Large intestine (tissue), 12 donors: ENCODE measurements around the gene IARS2. TPM values are rescaled to one million over a fixed set of nuclear protein-coding genes. Genes with fewer than 3 reads are reported as not detected.
A peak's percentile ranks its signal among the peaks of the same experiment; 100 is the strongest.

Experiments
- DNase-seq, 2 donors: peaks; one replicate each; pipeline versions ENCODE4 v3.0.0 to v3.0.0-alpha.2; 2013
- H3K27ac ChIP-seq: one replicate; pipeline ENCODE4 v1.5.1; 2013; ENCODE audit warnings: low read length
- H3K27me3 ChIP-seq: 2 replicates; pipeline ENCODE4 v1.6.1; 2013; ENCODE audit warnings: low read length; ENCODE audit not compliant: control insufficient read depth, insufficient read depth
- H3K36me3 ChIP-seq: 2 replicates; pipeline ENCODE4 v1.6.1; 2013; ENCODE audit warnings: low read length; ENCODE audit not compliant: control insufficient read depth, insufficient read depth
- H3K4me1 ChIP-seq: one replicate; pipeline ENCODE4 v1.6.1; 2013; ENCODE audit warnings: low read length; ENCODE audit not compliant: control insufficient read depth, insufficient read depth
- H3K4me3 ChIP-seq: one replicate; pipeline ENCODE4 v1.5.1; 2013; ENCODE audit warnings: low read length
- H3K9me3 ChIP-seq: one replicate; pipeline ENCODE4 v1.6.1; 2013; ENCODE audit warnings: mild to moderate bottlenecking, low read depth, low read length, moderate library complexity; ENCODE audit not compliant: control insufficient read depth
- WGBS: methylation state at CpG from one replicate; pipeline ENCODE4 v1.1.5; 2013; ENCODE audit warnings: low lambda C conversion rate; ENCODE audit not compliant: insufficient coverage; 5-methylcytosine and 5-hydroxymethylcytosine counted together
- long read RNA-seq, 11 donors: transcript quantifications; one replicate each; lab custom pipeline, GENCODE V29; 2026
- polyA plus RNA-seq: library from polyadenylated mRNA; unstranded; fragments of 120-200 nt; gene quantifications from one replicate; pipeline ENCODE4 v1.2.1, GENCODE V29; 2013

IARS2 gene
- 75.9 TPM for polyA plus RNA-seq
- long read RNA-seq, donor 1, transcript IARS2-201 (23 exons, 3,560 nt), result major isoform, 11 of 37 reads
- long read RNA-seq, donor 1, partial matches to known transcripts, result 25 of 37 reads
- long read RNA-seq, donor 1, other reads (novel, unspliced or antisense), result 0 of 37 reads
- long read RNA-seq, donor 2, transcript IARS2-201 (23 exons, 3,560 nt), result major isoform, 24 of 90 reads
- long read RNA-seq, donor 2, partial matches to known transcripts, result 56 of 90 reads
- long read RNA-seq, donor 2, other reads (novel, unspliced or antisense), result 7 of 90 reads
- long read RNA-seq, donor 3, result 0 reads
- long read RNA-seq, donor 4, result 0 reads
- long read RNA-seq, donor 5, transcript IARS2-201 (23 exons, 3,560 nt), result major isoform, 9 of 30 reads
- long read RNA-seq, donor 5, partial matches to known transcripts, result 20 of 30 reads
- long read RNA-seq, donor 5, other reads (novel, unspliced or antisense), result 0 of 30 reads
- long read RNA-seq, donor 6, transcript IARS2-201 (23 exons, 3,560 nt), result major isoform, 8 of 23 reads
- long read RNA-seq, donor 6, partial matches to known transcripts, result 14 of 23 reads
- long read RNA-seq, donor 6, other reads (novel, unspliced or antisense), result 0 of 23 reads
- long read RNA-seq, donor 7, transcript IARS2-201 (23 exons, 3,560 nt), result major isoform, 7 of 25 reads
- long read RNA-seq, donor 7, partial matches to known transcripts, result 18 of 25 reads
- long read RNA-seq, donor 7, other reads (novel, unspliced or antisense), result 0 of 25 reads
- long read RNA-seq, donor 8, transcript IARS2-201 (23 exons, 3,560 nt), result major isoform, 8 of 31 reads
- long read RNA-seq, donor 8, partial matches to known transcripts, result 22 of 31 reads
- long read RNA-seq, donor 8, other reads (novel, unspliced or antisense), result 0 of 31 reads
- long read RNA-seq, donor 9, transcript IARS2-201 (23 exons, 3,560 nt), result major isoform, 6 of 46 reads
- long read RNA-seq, donor 9, partial matches to known transcripts, result 39 of 46 reads
- long read RNA-seq, donor 9, other reads (novel, unspliced or antisense), result 0 of 46 reads
- long read RNA-seq, donor 10, transcript IARS2-201 (23 exons, 3,560 nt), result major isoform, 14 of 64 reads
- long read RNA-seq, donor 10, partial matches to known transcripts, result 49 of 64 reads
- long read RNA-seq, donor 10, other reads (novel, unspliced or antisense), result 0 of 64 reads
- long read RNA-seq, donor 11, transcript IARS2-201 (23 exons, 3,560 nt), result major isoform, 8 of 18 reads
- long read RNA-seq, donor 11, partial matches to known transcripts, result 10 of 18 reads
- long read RNA-seq, donor 11, other reads (novel, unspliced or antisense), result 0 of 18 reads

- Histone ChIP-seq H3K27me3 (no peaks in the 10 kb centered on the region), H3K36me3 (peaks cover 11% of the 10 kb centered on the region), H3K27ac (peak within 1 kb of the TSS; percentile 93), H3K4me3 (peak within 1 kb of the TSS; percentile 91), H3K9me3 (no peaks in the 10 kb centered on the region), H3K4me1 (peaks cover 5% of the 10 kb centered on the region)
- DNase-seq, result peak; percentile 85 to 90
- no CpG with 5 or more reads among the region's 73 CpGs for WGBS
Observed at GRCh38 chr1:220094016-220094911, at the start of gene IARS2. Gene IARS2 (plus strand): TSS chr1:220094132. CDS start chr1:220094217, 85 bp downstream.

GRCh38 chr1:220044678-220045355 lies 49.1 kb upstream of the IARS2 start:
- H3K27ac ChIP-seq, result no peak overlapping the region

DNA sequence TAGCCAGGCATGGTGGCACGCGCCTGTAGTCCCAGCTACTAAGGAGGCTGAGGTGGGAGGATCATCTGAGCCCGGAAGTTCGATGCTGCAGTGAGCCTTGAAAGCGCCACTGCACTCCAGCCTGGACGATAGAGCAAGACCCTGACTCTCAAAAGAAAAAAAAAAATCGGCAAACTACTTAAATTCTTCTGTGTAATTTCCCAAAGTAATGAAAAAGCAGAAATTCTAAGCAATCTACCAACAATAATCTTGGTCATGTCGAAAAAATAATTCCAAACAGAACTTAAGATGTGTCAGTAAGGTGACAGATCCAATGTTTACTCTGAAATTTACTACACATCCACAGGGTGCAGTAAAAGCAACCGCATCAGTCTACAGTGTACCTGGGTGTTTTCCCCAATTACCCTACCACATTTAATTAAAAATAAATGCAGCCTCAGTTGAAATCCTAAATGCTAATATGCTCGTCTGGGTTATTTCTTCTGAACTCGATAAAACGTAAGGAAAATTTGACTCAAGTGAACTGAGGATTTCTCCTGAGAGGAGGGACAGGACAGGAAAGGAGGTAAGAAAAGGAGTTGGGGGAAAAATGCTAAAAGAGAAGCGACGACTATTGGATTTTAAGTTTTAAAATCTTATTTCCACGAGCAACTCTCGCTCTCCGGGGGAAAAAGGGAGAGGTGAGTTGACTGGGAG lies 48.4 kb upstream of the IARS2 start:
- peaks cover 2% of the 10 kb centered on the region for H3K36me3 ChIP-seq
- no peak for DNase-seq
- WGBS, result 23% methylated on average over 4 of the region's 17 CpGs

More at GRCh38 chr1:220044678-220045355, 49.1 kb upstream of the IARS2 start:
- no peak overlapping the region for H3K4me3 ChIP-seq
- H3K27me3 ChIP-seq, result no peaks in the 10 kb centered on the region
- H3K36me3 ChIP-seq, result peaks cover 8% of the 10 kb centered on the region
- H3K9me3 ChIP-seq, result no peaks in the 10 kb centered on the region
- no peak for DNase-seq
- peaks cover 10% of the 10 kb centered on the region for H3K4me1 ChIP-seq
- WGBS, result no CpG with 5 or more reads among the region's 4 CpGs

DNA sequence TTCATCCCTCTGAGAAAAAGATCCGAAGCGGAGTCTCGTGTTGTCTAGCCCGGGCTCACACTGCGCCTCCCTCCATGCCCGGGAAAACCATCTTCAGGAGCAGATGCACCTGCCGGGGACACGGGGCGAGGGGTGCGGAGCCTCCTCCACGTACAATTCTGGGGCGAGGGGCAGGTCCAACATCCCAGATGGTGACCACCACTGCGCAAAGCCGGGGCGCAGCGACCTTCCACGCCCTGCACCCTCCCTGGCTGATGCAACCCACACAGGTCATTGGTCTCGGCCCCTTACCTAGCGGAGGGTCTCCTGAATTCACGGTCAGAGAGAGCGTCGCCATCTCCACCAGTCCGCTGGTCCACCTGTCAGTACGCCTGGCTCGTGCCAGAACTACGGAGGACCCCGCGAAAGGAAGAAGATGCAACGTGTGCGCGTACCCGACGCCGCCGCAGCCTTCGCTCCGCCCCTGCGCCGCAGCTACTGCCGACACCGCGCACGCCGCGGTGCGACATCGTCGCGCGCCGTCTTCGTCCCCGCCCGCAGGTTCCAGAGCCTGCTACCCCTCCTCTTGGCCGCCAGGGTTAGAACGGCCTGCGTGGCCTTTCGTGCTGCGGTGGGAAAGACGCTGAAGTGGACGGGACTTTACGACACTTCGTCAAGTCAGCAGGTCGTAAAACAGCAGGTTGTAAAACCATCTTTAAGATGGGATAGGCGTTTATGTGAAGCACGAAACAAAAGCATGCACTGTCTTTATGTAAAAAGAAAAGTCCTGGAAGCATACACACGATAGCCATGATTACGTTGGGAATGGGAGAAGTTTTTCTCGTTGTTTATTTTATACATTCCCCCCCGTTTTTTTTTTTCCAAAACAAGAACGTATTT lies 47.6 kb upstream of the IARS2 start, which contains the start of gene EPRS1:
EPRS1 (minus strand) TSS at position 454 of the 879 bp plus-strand sequence; CDS start at position 337, 117 bp downstream.
- H3K27ac ChIP-seq, result peak within 1 kb of the TSS; percentile 94
- WGBS, result 0% methylated on average over 6 of the region's 71 CpGs
- no peaks in the 10 kb centered on the region for H3K9me3 ChIP-seq
- peak within 1 kb of the TSS; percentile 99 for H3K4me3 ChIP-seq
- no peaks in the 10 kb centered on the region for H3K27me3 ChIP-seq
- DNase-seq, result peak; percentile 99
- H3K36me3 ChIP-seq, result no peaks in the 10 kb centered on the region
- peaks cover 10% of the 10 kb centered on the region for H3K4me1 ChIP-seq

More for the DNA sequence above, 48.4 kb upstream of the IARS2 start:
- Histone ChIP-seq H3K4me3 (peak overlapping the region; percentile 99), H3K4me1 (peaks cover 10% of the 10 kb centered on the region), H3K27me3 (no peaks in the 10 kb centered on the region), H3K9me3 (no peaks in the 10 kb centered on the region), H3K27ac (peak overlapping the region; percentile 94)

GRCh38 chr1:220056374-220056773 lies 37.6 kb upstream of the IARS2 start:
- Histone ChIP-seq H3K4me1 (no peaks in the 10 kb centered on the region), H3K27ac (no peak overlapping the region), H3K9me3 (no peaks in the 10 kb centered on the region), H3K36me3 (peaks cover 15% of the 10 kb centered on the region), H3K4me3 (no peak overlapping the region), H3K27me3 (no peaks in the 10 kb centered on the region)
- DNase-seq, result no peak
- no CpG with 5 or more reads among the region's 1 CpG for WGBS

GRCh38 chr1:220060876-220061275 lies 33.1 kb upstream of the IARS2 start:
- Histone ChIP-seq H3K36me3 (peaks cover 40% of the 10 kb centered on the region), H3K4me3 (no peak overlapping the region), H3K27me3 (no peaks in the 10 kb centered on the region), H3K9me3 (no peaks in the 10 kb centered on the region), H3K27ac (no peak overlapping the region), H3K4me1 (no peaks in the 10 kb centered on the region)
- WGBS, result 80% methylated on average over 2 of the region's 3 CpGs
- DNase-seq, result no peak

- Histone ChIP-seq H3K36me3 (peaks cover 45% of the 10 kb centered on the region), H3K4me1 (no peaks in the 10 kb centered on the region), H3K27me3 (no peaks in the 10 kb centered on the region), H3K27ac (no peak overlapping the region), H3K9me3 (no peaks in the 10 kb centered on the region), H3K4me3 (no peak overlapping the region)
- no peak for DNase-seq
- WGBS, result no CpG with 5 or more reads among the region's 6 CpGs
Observed at GRCh38 chr1:220062629-220063028, 31.3 kb upstream of the IARS2 start.
